ENCODE data around the gene VCAN.

Gene VCAN

GRCh38 chr5:83484294-83484693 is 12.8 kb downstream of the VCAN start:
- Histone ChIP-seq H3K9ac (ENCODE audit: insufficient read length) (no peak overlapping the region), H3K27ac (no peak overlapping the region), H3K9me3 (ENCODE audit: low read depth, low read length) (no peaks in the 10 kb centered on the region), H3K4me3 (no peak overlapping the region), H3K36me3 (ENCODE audit: insufficient read depth, low read length) (no peaks in the 10 kb centered on the region)
- TF ChIP-seq EZH2 (IDR thresholded peaks at IDR 0.05): no peak
- no peak for TF ChIP-seq FOXP2 (optimal IDR thresholded peaks at IDR 0.05; ENCODE audit: control extremely low read depth, extremely low read length, insufficient read depth)
- no peak for TF ChIP-seq POLR2AphosphoS5 (IDR thresholded peaks at IDR 0.05; ENCODE audit: borderline replicate concordance, low read depth, low read length)
- no peak for DNase-seq (ENCODE audit: low read depth, low spot score)

GRCh38 chr5:83485842-83486241 is 14.3 kb downstream of the VCAN start:
- no peak overlapping the region for H3K27ac ChIP-seq
- no peak for DNase-seq (ENCODE audit: low read depth, low spot score)

GRCh38 chr5:83487155-83487554 is 15.6 kb downstream of the VCAN start:
- H3K27ac ChIP-seq: no peak overlapping the region
- TF ChIP-seq FOXP2 (optimal IDR thresholded peaks at IDR 0.05; ENCODE audit: control extremely low read depth, extremely low read length, insufficient read depth): no peak
- no peak for TF ChIP-seq EZH2 (IDR thresholded peaks at IDR 0.05)
- no peak for TF ChIP-seq POLR2AphosphoS5 (IDR thresholded peaks at IDR 0.05; ENCODE audit: borderline replicate concordance, low read depth, low read length)
- no peak overlapping the region for H3K9ac ChIP-seq (ENCODE audit: insufficient read length)
- DNase-seq (ENCODE audit: low read depth, low spot score): no peak
- no peaks in the 10 kb centered on the region for H3K9me3 ChIP-seq (ENCODE audit: low read depth, low read length)
- no peak overlapping the region for H3K4me3 ChIP-seq
- H3K36me3 ChIP-seq (ENCODE audit: insufficient read depth, low read length): no peaks in the 10 kb centered on the region

More at GRCh38 chr5:83485842-83486241, 14.3 kb downstream of the VCAN start:
- H3K4me3 ChIP-seq: no peak overlapping the region
- TF ChIP-seq FOXP2 (optimal IDR thresholded peaks at IDR 0.05; ENCODE audit: control extremely low read depth, extremely low read length, insufficient read depth) (no peak), EZH2 (IDR thresholded peaks at IDR 0.05) (no peak), POLR2AphosphoS5 (IDR thresholded peaks at IDR 0.05; ENCODE audit: borderline replicate concordance, low read depth, low read length) (no peak)
- no peaks in the 10 kb centered on the region for H3K9me3 ChIP-seq (ENCODE audit: low read depth, low read length)
- H3K9ac ChIP-seq (ENCODE audit: insufficient read length): no peak overlapping the region
- no peaks in the 10 kb centered on the region for H3K36me3 ChIP-seq (ENCODE audit: insufficient read depth, low read length)

- no peak for DNase-seq (ENCODE audit: low read depth, low spot score)
- no peak overlapping the region for H3K9ac ChIP-seq (ENCODE audit: insufficient read length)
- no peak for TF ChIP-seq POLR2AphosphoS5 (IDR thresholded peaks at IDR 0.05; ENCODE audit: borderline replicate concordance, low read depth, low read length)
- TF ChIP-seq EZH2 (IDR thresholded peaks at IDR 0.05): no peak
- no peak for TF ChIP-seq FOXP2 (optimal IDR thresholded peaks at IDR 0.05; ENCODE audit: control extremely low read depth, extremely low read length, insufficient read depth)
- no peaks in the 10 kb centered on the region for H3K36me3 ChIP-seq (ENCODE audit: insufficient read depth, low read length)
- H3K27ac ChIP-seq: no peak overlapping the region
- H3K4me3 ChIP-seq: no peak overlapping the region
- no peaks in the 10 kb centered on the region for H3K9me3 ChIP-seq (ENCODE audit: low read depth, low read length)
These were observed 16.7 kb downstream of the VCAN start for GRCh38 chr5:83488271-83488670.

- no peaks in the 10 kb centered on the region for H3K36me3 ChIP-seq (ENCODE audit: insufficient read depth, low read length)
- TF ChIP-seq FOXP2 (optimal IDR thresholded peaks at IDR 0.05; ENCODE audit: control extremely low read depth, extremely low read length, insufficient read depth) (no peak), EZH2 (IDR thresholded peaks at IDR 0.05) (no peak), POLR2AphosphoS5 (IDR thresholded peaks at IDR 0.05; ENCODE audit: borderline replicate concordance, low read depth, low read length) (no peak)
- H3K9ac ChIP-seq (ENCODE audit: insufficient read length): no peak overlapping the region
- H3K4me3 ChIP-seq: no peak overlapping the region
- H3K9me3 ChIP-seq (ENCODE audit: low read depth, low read length): no peaks in the 10 kb centered on the region
- no peak for DNase-seq (ENCODE audit: low read depth, low spot score)
- H3K27ac ChIP-seq: no peak overlapping the region
These were observed 17.3 kb downstream of the VCAN start for GRCh38 chr5:83488821-83489220.

GRCh38 chr5:83490203-83490602 is 18.7 kb downstream of the VCAN start:
- no peak for TF ChIP-seq EZH2 (IDR thresholded peaks at IDR 0.05)
- no peak for TF ChIP-seq FOXP2 (optimal IDR thresholded peaks at IDR 0.05; ENCODE audit: control extremely low read depth, extremely low read length, insufficient read depth)
- no peak overlapping the region for H3K27ac ChIP-seq
- H3K4me3 ChIP-seq: no peak overlapping the region
- DNase-seq (ENCODE audit: low read depth, low spot score): no peak
- H3K9me3 ChIP-seq (ENCODE audit: low read depth, low read length): no peaks in the 10 kb centered on the region
- no peaks in the 10 kb centered on the region for H3K36me3 ChIP-seq (ENCODE audit: insufficient read depth, low read length)
- H3K9ac ChIP-seq (ENCODE audit: insufficient read length): no peak overlapping the region

GRCh38 chr5:83492331-83492730 is 20.8 kb downstream of the VCAN start:
- no peak overlapping the region for H3K27ac ChIP-seq
- no peak overlapping the region for H3K9ac ChIP-seq (ENCODE audit: insufficient read length)
- DNase-seq (ENCODE audit: low read depth, low spot score): no peak
- no peaks in the 10 kb centered on the region for H3K36me3 ChIP-seq (ENCODE audit: insufficient read depth, low read length)
- TF ChIP-seq POLR2AphosphoS5 (IDR thresholded peaks at IDR 0.05; ENCODE audit: borderline replicate concordance, low read depth, low read length) (no peak), EZH2 (IDR thresholded peaks at IDR 0.05) (no peak), FOXP2 (optimal IDR thresholded peaks at IDR 0.05; ENCODE audit: control extremely low read depth, extremely low read length, insufficient read depth) (no peak)
- no peak overlapping the region for H3K4me3 ChIP-seq
- no peaks in the 10 kb centered on the region for H3K9me3 ChIP-seq (ENCODE audit: low read depth, low read length)

GRCh38 chr5:83493644-83494043 is 22.1 kb downstream of the VCAN start:
- H3K27ac ChIP-seq: no peak overlapping the region
- no peaks in the 10 kb centered on the region for H3K36me3 ChIP-seq (ENCODE audit: insufficient read depth, low read length)
- TF ChIP-seq EZH2 (IDR thresholded peaks at IDR 0.05): no peak
- TF ChIP-seq POLR2AphosphoS5 (IDR thresholded peaks at IDR 0.05; ENCODE audit: borderline replicate concordance, low read depth, low read length): no peak
- no peak for TF ChIP-seq FOXP2 (optimal IDR thresholded peaks at IDR 0.05; ENCODE audit: control extremely low read depth, extremely low read length, insufficient read depth)
- H3K9ac ChIP-seq (ENCODE audit: insufficient read length): no peak overlapping the region
- no peak for DNase-seq (ENCODE audit: low read depth, low spot score)
- no peaks in the 10 kb centered on the region for H3K9me3 ChIP-seq (ENCODE audit: low read depth, low read length)
- H3K4me3 ChIP-seq: no peak overlapping the region

GRCh38 chr5:83494087-83494620 is 22.6 kb downstream of the VCAN start:
- no peak for DNase-seq (ENCODE audit: low read depth, low spot score)
- Histone ChIP-seq H3K36me3 (ENCODE audit: insufficient read depth, low read length) (no peaks in the 10 kb centered on the region), H3K27ac (peak overlapping the region; percentile 32; the same call in 1 of the 2 replicates), H3K4me3 (0 out of 2 replicates have a peak overlapping the region, but pooled peaks have one; percentile 24), H3K9me3 (ENCODE audit: low read depth, low read length) (no peaks in the 10 kb centered on the region), H3K9ac (ENCODE audit: insufficient read length) (no peak overlapping the region)
- TF ChIP-seq EZH2 (IDR thresholded peaks at IDR 0.05) (no peak), FOXP2 (optimal IDR thresholded peaks at IDR 0.05; ENCODE audit: control extremely low read depth, extremely low read length, insufficient read depth) (no peak), POLR2AphosphoS5 (IDR thresholded peaks at IDR 0.05; ENCODE audit: borderline replicate concordance, low read depth, low read length) (no peak)

Measured in SK-N-MC (cell line).